Neural cell (in vitro differentiated cells): ENCODE results near the gene INPP5F. TPM values are rescaled to one million over a fixed set of nuclear protein-coding genes. Genes with fewer than 3 reads are reported as not detected.

Experiments used
- H2AFZ ChIP-seq: fragments of 200-600, 300-800 bp; sonication (generic), shearing (Covaris generic); 2 replicates; pipeline ENCODE4 v1.6.0; 2014; ENCODE audit warnings: low read depth, mild to moderate bottlenecking, antibody characterized with exemption, low read length, moderate library complexity
- H3F3A ChIP-seq: fragments of 200-600 bp; shearing (Covaris generic); 2 replicates; pipeline ENCODE4 v1.6.1; 2016; ENCODE audit warnings: mild to moderate bottlenecking, moderate library complexity, mixed read lengths, antibody characterized with exemption, low read length; ENCODE audit not compliant: insufficient read depth, poor library complexity, severe bottlenecking
- H3K27ac ChIP-seq: fragments of 200-600, 300-800 bp; sonication (generic), shearing (Covaris generic); 2 replicates; pipeline ENCODE4 v1.5.1; 2014; ENCODE audit warnings: mild to moderate bottlenecking, low read length, moderate library complexity
- H3K27me3 ChIP-seq: fragments of 300-800, 200-600 bp; sonication (generic), shearing (Covaris generic); 2 replicates; pipeline ENCODE4 v1.6.0; 2014; ENCODE audit warnings: mild to moderate bottlenecking, low read depth, low read length, moderate library complexity; ENCODE audit not compliant: insufficient read depth
- H3K36me3 ChIP-seq: fragments of 300-800, 200-600 bp; sonication (generic), shearing (Covaris generic); 2 replicates; pipeline ENCODE4 v1.5.1; 2014; ENCODE audit warnings: mild to moderate bottlenecking, antibody characterized with exemption, low read length, moderate library complexity; ENCODE audit not compliant: insufficient read depth
- H3K4me2 ChIP-seq: fragments of 300-800, 200-600 bp; sonication (generic), shearing (Covaris generic); 2 replicates; pipeline ENCODE4 v1.6.0; 2014; ENCODE audit warnings: mild to moderate bottlenecking, low read length
- H3K4me3 ChIP-seq: fragments of 300-800, 200-600 bp; sonication (generic), shearing (Covaris generic); 2 replicates; pipeline ENCODE4 v1.5.1; 2014; ENCODE audit warnings: mild to moderate bottlenecking, low read length, moderate library complexity
- H3K79me2 ChIP-seq: fragments of 200-600 bp; shearing (Covaris generic); replicated peaks from 2 replicates; pipeline ENCODE4 v1.6.0; 2014; ENCODE audit warnings: mild to moderate bottlenecking, low read length, moderate library complexity; ENCODE audit not compliant: insufficient read depth
- H3K9ac ChIP-seq: fragments of 300-800, 200-600 bp; sonication (generic), shearing (Covaris generic); 2 replicates; pipeline ENCODE4 v1.6.1; 2016; ENCODE audit warnings: mild to moderate bottlenecking, low read length, mixed read lengths
- H3K9me2 ChIP-seq: fragments of 200-600 bp; shearing (Covaris generic); 2 replicates; pipeline ENCODE4 v1.6.1; 2016; ENCODE audit warnings: mild to moderate bottlenecking, low read length, mixed read lengths; ENCODE audit not compliant: insufficient read depth
- H3K9me3 ChIP-seq: fragments of 200-600, 300-800 bp; sonication (generic), shearing (Covaris generic); 2 replicates; pipeline ENCODE4 v1.6.1; 2016; ENCODE audit warnings: mild to moderate bottlenecking, mixed run types, low read length, moderate library complexity, mixed read lengths
- H4K20me1 ChIP-seq: fragments of 200-600 bp; shearing (Covaris generic); 2 replicates; pipeline ENCODE4 v1.6.1; 2016; ENCODE audit warnings: mild to moderate bottlenecking, mixed run types; ENCODE audit not compliant: insufficient read depth
- EP300 ChIP-seq: fragments of 450-650 bp; conservative IDR thresholded peaks from 2 replicates; pipeline ENCODE4 v1.6.1; 2014; ENCODE audit warnings: antibody characterized with exemption, mild to moderate bottlenecking, moderate library complexity; ENCODE audit not compliant: poor library complexity, severe bottlenecking
- EZH2 ChIP-seq: fragments of 200-600, 300-800 bp; shearing (Covaris generic), sonication (generic); IDR thresholded peaks from 2 replicates; pipeline ENCODE4 v1.6.1; 2014; ENCODE audit warnings: antibody characterized with exemption, low read length, borderline replicate concordance, mild to moderate bottlenecking; ENCODE audit not compliant: insufficient read depth, poor library complexity, severe bottlenecking
- MXI1 ChIP-seq: fragments of 450-650 bp; conservative IDR thresholded peaks from 2 replicates; pipeline ENCODE4 v1.6.1; 2014; ENCODE audit warnings: antibody characterized with exemption, mild to moderate bottlenecking; ENCODE audit not compliant: poor library complexity, severe bottlenecking
- POLR2AphosphoS5 ChIP-seq: IDR thresholded peaks from 2 replicates; pipeline ENCODE4 v1.6.1; 2012
- RAD21 ChIP-seq: fragments of 450-650 bp; conservative IDR thresholded peaks from 2 replicates; pipeline ENCODE4 v1.6.1; 2014; ENCODE audit warnings: antibody characterized with exemption, mild to moderate bottlenecking, moderate library complexity
- SMC3 ChIP-seq: fragments of 450-650 bp; conservative IDR thresholded peaks from 2 replicates; pipeline ENCODE4 v1.6.1; 2014; ENCODE audit warnings: antibody characterized with exemption, mild to moderate bottlenecking, moderate library complexity; ENCODE audit not compliant: poor library complexity
- TAF1 ChIP-seq: IDR thresholded peaks from 2 replicates; pipeline ENCODE4 v1.6.1; 2012; ENCODE audit warnings: low read depth
- polyA plus RNA-seq: library from polyadenylated mRNA; depleted of rRNA; stranded (reverse); fragments of >200 nt; gene quantifications from 2 replicates; pipeline ENCODE4 v1.2.3, GENCODE V29; 2014
- TF ChIP-seq, protein P1 (sequence below): fragments of 450-650 bp; IDR thresholded peaks from 2 replicates; pipeline ENCODE4 v1.5.1; 2014; ENCODE audit warnings: antibody characterized with exemption, mild to moderate bottlenecking, moderate library complexity; ENCODE audit not compliant: poor library complexity, severe bottlenecking
- TF ChIP-seq, protein P2 (sequence below): IDR thresholded peaks from 2 replicates; pipeline ENCODE4 v1.6.1; 2012; ENCODE audit warnings: borderline replicate concordance

Gene INPP5F
- polyA plus RNA-seq, 1 donor from 2014 or later = 114 TPM

DNA sequence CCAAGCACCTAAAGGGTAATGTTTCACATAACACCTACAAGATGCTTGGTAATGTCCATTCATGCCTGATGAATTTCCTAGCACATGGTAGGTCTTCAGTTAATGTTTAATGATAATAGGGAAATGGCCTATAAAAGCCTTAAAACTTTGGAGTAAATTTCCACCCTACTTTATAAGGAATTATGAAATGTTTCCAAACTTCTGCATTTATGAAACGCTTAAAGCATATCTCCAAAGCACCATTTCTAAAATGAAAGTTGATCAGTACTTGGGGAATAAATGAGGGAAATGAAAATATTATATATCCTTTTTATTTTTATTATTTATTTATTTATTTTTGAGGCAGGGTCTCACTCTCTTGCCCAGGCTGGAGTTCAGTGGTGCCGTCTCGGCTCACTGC is 51.8 kb downstream of the INPP5F start:
- no peaks in the 10 kb centered on the region for H3K36me3 ChIP-seq
- H3F3A ChIP-seq = no peaks in the 10 kb centered on the region
- H3K9ac ChIP-seq = no peak overlapping the region
- no peak overlapping the region for H3K4me2 ChIP-seq
- H3K4me3 ChIP-seq = no peak overlapping the region
- no peaks in the 10 kb centered on the region for H4K20me1 ChIP-seq
- H3K27me3 ChIP-seq = no peaks in the 10 kb centered on the region
- no peak overlapping the region for H3K27ac ChIP-seq
- TF ChIP-seq, protein P1, sequence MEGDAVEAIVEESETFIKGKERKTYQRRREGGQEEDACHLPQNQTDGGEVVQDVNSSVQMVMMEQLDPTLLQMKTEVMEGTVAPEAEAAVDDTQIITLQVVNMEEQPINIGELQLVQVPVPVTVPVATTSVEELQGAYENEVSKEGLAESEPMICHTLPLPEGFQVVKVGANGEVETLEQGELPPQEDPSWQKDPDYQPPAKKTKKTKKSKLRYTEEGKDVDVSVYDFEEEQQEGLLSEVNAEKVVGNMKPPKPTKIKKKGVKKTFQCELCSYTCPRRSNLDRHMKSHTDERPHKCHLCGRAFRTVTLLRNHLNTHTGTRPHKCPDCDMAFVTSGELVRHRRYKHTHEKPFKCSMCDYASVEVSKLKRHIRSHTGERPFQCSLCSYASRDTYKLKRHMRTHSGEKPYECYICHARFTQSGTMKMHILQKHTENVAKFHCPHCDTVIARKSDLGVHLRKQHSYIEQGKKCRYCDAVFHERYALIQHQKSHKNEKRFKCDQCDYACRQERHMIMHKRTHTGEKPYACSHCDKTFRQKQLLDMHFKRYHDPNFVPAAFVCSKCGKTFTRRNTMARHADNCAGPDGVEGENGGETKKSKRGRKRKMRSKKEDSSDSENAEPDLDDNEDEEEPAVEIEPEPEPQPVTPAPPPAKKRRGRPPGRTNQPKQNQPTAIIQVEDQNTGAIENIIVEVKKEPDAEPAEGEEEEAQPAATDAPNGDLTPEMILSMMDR = no peak
- no peak for TF ChIP-seq MXI1
- TF ChIP-seq TAF1 = no peak
- TF ChIP-seq RAD21 = no peak
- TF ChIP-seq POLR2AphosphoS5 = no peak
- TF ChIP-seq, protein P2, sequence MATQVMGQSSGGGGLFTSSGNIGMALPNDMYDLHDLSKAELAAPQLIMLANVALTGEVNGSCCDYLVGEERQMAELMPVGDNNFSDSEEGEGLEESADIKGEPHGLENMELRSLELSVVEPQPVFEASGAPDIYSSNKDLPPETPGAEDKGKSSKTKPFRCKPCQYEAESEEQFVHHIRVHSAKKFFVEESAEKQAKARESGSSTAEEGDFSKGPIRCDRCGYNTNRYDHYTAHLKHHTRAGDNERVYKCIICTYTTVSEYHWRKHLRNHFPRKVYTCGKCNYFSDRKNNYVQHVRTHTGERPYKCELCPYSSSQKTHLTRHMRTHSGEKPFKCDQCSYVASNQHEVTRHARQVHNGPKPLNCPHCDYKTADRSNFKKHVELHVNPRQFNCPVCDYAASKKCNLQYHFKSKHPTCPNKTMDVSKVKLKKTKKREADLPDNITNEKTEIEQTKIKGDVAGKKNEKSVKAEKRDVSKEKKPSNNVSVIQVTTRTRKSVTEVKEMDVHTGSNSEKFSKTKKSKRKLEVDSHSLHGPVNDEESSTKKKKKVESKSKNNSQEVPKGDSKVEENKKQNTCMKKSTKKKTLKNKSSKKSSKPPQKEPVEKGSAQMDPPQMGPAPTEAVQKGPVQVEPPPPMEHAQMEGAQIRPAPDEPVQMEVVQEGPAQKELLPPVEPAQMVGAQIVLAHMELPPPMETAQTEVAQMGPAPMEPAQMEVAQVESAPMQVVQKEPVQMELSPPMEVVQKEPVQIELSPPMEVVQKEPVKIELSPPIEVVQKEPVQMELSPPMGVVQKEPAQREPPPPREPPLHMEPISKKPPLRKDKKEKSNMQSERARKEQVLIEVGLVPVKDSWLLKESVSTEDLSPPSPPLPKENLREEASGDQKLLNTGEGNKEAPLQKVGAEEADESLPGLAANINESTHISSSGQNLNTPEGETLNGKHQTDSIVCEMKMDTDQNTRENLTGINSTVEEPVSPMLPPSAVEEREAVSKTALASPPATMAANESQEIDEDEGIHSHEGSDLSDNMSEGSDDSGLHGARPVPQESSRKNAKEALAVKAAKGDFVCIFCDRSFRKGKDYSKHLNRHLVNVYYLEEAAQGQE = no peak
- no peak for TF ChIP-seq EZH2
- no peak for TF ChIP-seq EP300
- TF ChIP-seq SMC3 = no peak
- no peaks in the 10 kb centered on the region for H3K9me2 ChIP-seq
- H2AFZ ChIP-seq = no peak overlapping the region
- H3K79me2 ChIP-seq = no peaks in the 10 kb centered on the region
- H3K9me3 ChIP-seq = no peaks in the 10 kb centered on the region

DNA sequence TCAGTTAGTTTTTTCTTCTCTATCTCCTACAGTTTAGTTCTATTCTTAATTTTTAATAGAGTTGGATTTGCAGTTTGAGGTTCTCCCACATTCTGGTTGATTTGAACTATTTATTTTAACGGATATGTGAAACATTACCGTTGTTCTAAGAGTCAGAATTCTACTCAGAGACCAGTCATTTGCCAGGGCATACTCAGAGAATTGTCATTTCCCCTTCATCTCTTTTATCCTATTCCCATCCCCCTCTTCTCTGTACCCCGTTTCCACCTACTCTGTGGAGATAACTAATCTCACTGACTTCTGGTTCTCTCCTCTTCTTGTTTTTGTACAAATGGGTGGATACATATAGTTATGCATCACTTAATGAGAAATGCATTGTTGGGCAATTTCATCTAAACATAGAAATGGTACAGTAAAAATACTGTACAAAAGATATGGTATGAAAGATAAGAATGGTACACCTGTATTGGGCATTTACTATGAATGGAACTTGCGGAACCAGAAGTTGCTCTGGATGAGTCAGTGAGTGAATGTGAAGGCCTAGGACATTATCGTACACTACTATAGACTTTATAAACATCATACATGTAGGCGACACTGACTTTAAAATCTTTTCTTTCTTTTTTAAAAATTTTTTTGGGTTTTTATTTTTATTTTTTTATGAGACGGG is 53.1 kb downstream of the INPP5F start:
- Histone ChIP-seq H3K36me3 (no peaks in the 10 kb centered on the region), H3K4me3 (no peak overlapping the region), H3F3A (no peaks in the 10 kb centered on the region), H3K27ac (no peak overlapping the region), H3K79me2 (no peaks in the 10 kb centered on the region), H2AFZ (no peak overlapping the region), H4K20me1 (no peaks in the 10 kb centered on the region), H3K27me3 (no peaks in the 10 kb centered on the region), H3K9ac (no peak overlapping the region), H3K4me2 (no peak overlapping the region), H3K9me3 (no peaks in the 10 kb centered on the region), H3K9me2 (no peaks in the 10 kb centered on the region)
- TF ChIP-seq MXI1 = no peak
- TF ChIP-seq TAF1 = no peak
- TF ChIP-seq, protein P1 = no peak
- TF ChIP-seq EP300 = no peak
- TF ChIP-seq, protein P2 = no peak
- no peak for TF ChIP-seq RAD21
- TF ChIP-seq EZH2 = no peak
- TF ChIP-seq POLR2AphosphoS5 = no peak
- TF ChIP-seq SMC3 = no peak
